B cell (primary cell): ENCODE results near the gene IMMP2L. TPM values are rescaled to one million over a fixed set of nuclear protein-coding genes. Genes with fewer than 3 reads are reported as not detected.

Source experiments
- ATAC-seq: fragments of 200-7000 bp; cut with Tn5 transposase; one replicate; pipeline ENCODE4 v1.10.0; 2021; ENCODE audit warnings: low read depth, mild to moderate bottlenecking, moderate number of reproducible peaks, moderate library complexity
- CTCF ChIA-PET: fragments of 350-600 bp; sonication (Branson Sonifier 250); formaldehyde crosslinking; loops from one replicate; lab custom pipeline; 2021; ENCODE audit warnings: antibody characterized with exemption, inconsistent platforms; lab: Charles Lee
- POLR2A ChIA-PET: fragments of 350-600 bp; sonication (Branson Sonifier 250); formaldehyde crosslinking; loops from one replicate; lab custom pipeline; 2021; ENCODE audit warnings: antibody characterized with exemption; lab: Charles Lee
- DNase-seq: peaks from one replicate; pipeline ENCODE4 v3.0.0; 2013
- H2AFZ ChIP-seq: 2 replicates; pipeline ENCODE4 v1.6.1; 2012; ENCODE audit warnings: mild to moderate bottlenecking, low read depth, low read length; ENCODE audit not compliant: insufficient read depth, poor library complexity, severe bottlenecking
- H3K27ac ChIP-seq, 2 donors: 1 replicate in 1 of 2; 2 replicates in 1 of 2; pipeline ENCODE4 v1.5.1; 2012 to 2013; ENCODE audit warnings: low read length in 2 of 2, mild to moderate bottlenecking in 2 of 2, moderate library complexity in 1 of 2
- H3K27me3 ChIP-seq, 4 experiments: fragments of 200-600 bp in 1 of 4; sonication (generic) in 1 of 4; replicated peaks in 1 of 4; 1 replicate in 2 of 4; 2 replicates in 2 of 4; pipeline versions ENCODE4 v1.6.1 to v1.7.0; 2013 to 2016; ENCODE audit warnings: low read length in 3 of 4, mild to moderate bottlenecking in 2 of 4, mixed read lengths in 1 of 4, moderate library complexity in 1 of 4; ENCODE audit not compliant: insufficient read depth in 4 of 4, control insufficient read depth in 3 of 4; ENCODE audit errors: control extremely low read depth in 1 of 4
- H3K36me3 ChIP-seq, 2 experiments: replicated peaks in 1 of 2; 1 replicate in 1 of 2; 2 replicates in 1 of 2; pipeline versions ENCODE4 v1.6.1 to v1.7.1; 2013; ENCODE audit warnings: low read length in 1 of 2; ENCODE audit not compliant: insufficient read depth in 2 of 2, control insufficient read depth in 1 of 2; ENCODE audit errors: control extremely low read depth in 1 of 2, extremely low read depth in 1 of 2
- H3K4me1 ChIP-seq, 2 donors: fragments of 200-600 bp in 1 of 2; sonication (generic) in 1 of 2; 1 replicate in 1 of 2; 2 replicates in 1 of 2; pipeline versions ENCODE4 v1.5.1 to v1.6.1; 2013 to 2017; ENCODE audit warnings: low read length in 2 of 2; ENCODE audit not compliant: control insufficient read depth in 2 of 2, insufficient read depth in 2 of 2
- H3K4me2 ChIP-seq: replicated peaks from 2 replicates; pipeline ENCODE3; 2012; ENCODE audit warnings: mild to moderate bottlenecking, low read depth, low read length; ENCODE audit not compliant: poor library complexity, severe bottlenecking
- H3K4me3 ChIP-seq, 5 experiments: fragments of 200-600 bp in 1 of 5; sonication (generic) in 1 of 5; 1 replicate in 3 of 5; 2 replicates in 2 of 5; pipeline versions ENCODE4 v1.5.1 to v1.7.0; 2011 to 2016; ENCODE audit warnings: low read length in 4 of 5, mild to moderate bottlenecking in 4 of 5, low read depth in 2 of 5, control low read depth in 1 of 5, moderate library complexity in 1 of 5; ENCODE audit not compliant: insufficient read depth in 1 of 5; ENCODE audit errors: control extremely low read depth in 1 of 5, extremely low read depth in 1 of 5
- H3K79me2 ChIP-seq: fragments of 200-600 bp; sonication (generic); one replicate; pipeline ENCODE4 v1.6.0; 2016; ENCODE audit warnings: low read length; ENCODE audit not compliant: control insufficient read depth, insufficient read depth
- H3K9ac ChIP-seq: fragments of 200-600 bp; sonication (generic); 2 replicates; pipeline ENCODE4 v1.6.1; 2017; ENCODE audit warnings: mild to moderate bottlenecking, low read length, moderate library complexity
- H3K9me3 ChIP-seq, 3 donors: one replicate each; pipeline versions ENCODE4 v1.6.1 to v1.7.1; 2013; ENCODE audit warnings: low read length in 2 of 3; ENCODE audit not compliant: control insufficient read depth in 2 of 3, insufficient read depth in 1 of 3; ENCODE audit errors: control extremely low read depth in 1 of 3
- H4K20me1 ChIP-seq: 2 replicates; pipeline ENCODE4 v1.6.0; 2012; ENCODE audit warnings: mild to moderate bottlenecking, low read length; ENCODE audit not compliant: insufficient read depth, control insufficient read depth, poor library complexity, severe bottlenecking
- H3K27ac Mint-ChIP-seq: one replicate; pipeline ENCODE4 v1.8.0; 2021; ENCODE audit warnings: mixed read lengths
- H3K27me3 Mint-ChIP-seq: one replicate; pipeline ENCODE4 v1.8.0; 2021; ENCODE audit warnings: mixed read lengths
- H3K4me1 Mint-ChIP-seq: one replicate; pipeline ENCODE4 v1.8.0; 2021; ENCODE audit warnings: mixed read lengths
- H3K4me3 Mint-ChIP-seq: one replicate; pipeline ENCODE4 v1.8.0; 2021; ENCODE audit warnings: mixed read lengths
- H3K9me3 Mint-ChIP-seq: one replicate; pipeline ENCODE4 v1.8.0; 2022; ENCODE audit warnings: mixed read lengths; ENCODE audit not compliant: insufficient read depth
- EZH2 ChIP-seq: IDR thresholded peaks from 2 replicates; pipeline ENCODE4 v1.6.1; 2012; ENCODE audit warnings: borderline replicate concordance, low read depth, mild to moderate bottlenecking, moderate library complexity, low read length; ENCODE audit not compliant: insufficient read depth, poor library complexity, severe bottlenecking
- WGBS: methylation state at CpG from one replicate; pipeline ENCODE4 v1.1.5; 2013; ENCODE audit warnings: missing lambda C conversion rate; ENCODE audit not compliant: insufficient coverage; 5-methylcytosine and 5-hydroxymethylcytosine counted together
- intact Hi-C: fragments of 100-400 bp; cut with micrococcal nuclease; formaldehyde crosslinking; loops from one replicate; pipeline ENCODE4 v1.10.0; 2022
- polyA plus RNA-seq: library from polyadenylated mRNA; depleted of rRNA; stranded (reverse); fragments of >200 nt; gene quantifications from 2 replicates; pipeline ENCODE4 v1.2.3, GENCODE V29; 2012
- total RNA-seq, 2 donors: library from RNA; stranded (reverse); fragments of 120-200 nt in 1 of 2; gene quantifications; 1 replicate in 1 of 2; 2 replicates in 1 of 2; pipeline versions ENCODE4 v1.2.3 to v1.2.4, GENCODE V29; 2013 to 2022
- TF ChIP-seq, protein P1 (sequence below): fragments of 200-600 bp; IDR thresholded peaks from one replicate; pipeline ENCODE4 v1.8.0; 2022; ENCODE audit warnings: antibody characterized with exemption, mild to moderate bottlenecking

IMMP2L gene
- total and polyA plus RNA-seq, 2 donors (not counting 1 experiment from before 2014, with no cell fraction given): 3.8 to 34.2 TPM

DNA sequence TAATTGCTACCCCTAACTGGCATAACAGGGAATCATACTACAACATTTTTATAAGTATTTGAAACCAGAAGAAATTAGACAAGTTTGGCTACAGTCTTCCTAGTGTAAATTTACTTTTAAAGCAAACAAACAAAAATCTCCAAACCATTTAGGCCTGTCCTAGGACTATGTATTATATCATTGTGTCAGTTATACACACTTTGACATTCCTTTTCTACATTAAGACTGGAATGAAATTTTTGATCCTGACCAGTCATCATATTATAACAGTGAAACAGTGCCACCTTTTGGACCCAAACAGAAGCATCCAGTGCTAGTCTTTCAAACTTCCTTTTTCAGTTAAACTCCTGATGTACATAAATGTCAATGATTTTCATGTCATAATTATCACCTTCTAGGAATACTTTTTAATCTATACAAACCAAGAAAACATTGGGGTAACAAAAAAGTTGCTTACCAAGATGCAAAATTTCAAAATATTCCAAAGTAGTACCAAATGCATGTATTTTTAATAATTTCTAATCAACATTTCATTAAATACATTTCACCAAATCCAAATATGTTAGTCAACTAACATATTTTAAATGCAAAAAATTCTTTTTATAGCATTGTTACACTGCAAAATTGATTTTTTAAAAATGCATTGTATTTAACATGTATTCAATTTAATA is 75.7 kb downstream of the IMMP2L start:
- no peak overlapping the region for H3K4me3 Mint-ChIP-seq
- H3K27me3 ChIP-seq: no peaks in the 10 kb centered on the region
- no peak overlapping the region for H3K4me3 ChIP-seq
- intact Hi-C loops: loop anchor here (1.0 to 10.0 kb wide), 4 partner anchors 162 to 1642 kb away; no protein-coding TSS in a partner anchor
- ChIA-PET POLR2A (no interaction called here), CTCF (no interaction called here)
- no peaks in the 10 kb centered on the region for H3K36me3 ChIP-seq
- H3K27me3 Mint-ChIP-seq: no peaks in the 10 kb centered on the region
- no peaks in the 10 kb centered on the region for H3K4me1 Mint-ChIP-seq
- no peak for TF ChIP-seq EZH2
- TF ChIP-seq, protein P1, sequence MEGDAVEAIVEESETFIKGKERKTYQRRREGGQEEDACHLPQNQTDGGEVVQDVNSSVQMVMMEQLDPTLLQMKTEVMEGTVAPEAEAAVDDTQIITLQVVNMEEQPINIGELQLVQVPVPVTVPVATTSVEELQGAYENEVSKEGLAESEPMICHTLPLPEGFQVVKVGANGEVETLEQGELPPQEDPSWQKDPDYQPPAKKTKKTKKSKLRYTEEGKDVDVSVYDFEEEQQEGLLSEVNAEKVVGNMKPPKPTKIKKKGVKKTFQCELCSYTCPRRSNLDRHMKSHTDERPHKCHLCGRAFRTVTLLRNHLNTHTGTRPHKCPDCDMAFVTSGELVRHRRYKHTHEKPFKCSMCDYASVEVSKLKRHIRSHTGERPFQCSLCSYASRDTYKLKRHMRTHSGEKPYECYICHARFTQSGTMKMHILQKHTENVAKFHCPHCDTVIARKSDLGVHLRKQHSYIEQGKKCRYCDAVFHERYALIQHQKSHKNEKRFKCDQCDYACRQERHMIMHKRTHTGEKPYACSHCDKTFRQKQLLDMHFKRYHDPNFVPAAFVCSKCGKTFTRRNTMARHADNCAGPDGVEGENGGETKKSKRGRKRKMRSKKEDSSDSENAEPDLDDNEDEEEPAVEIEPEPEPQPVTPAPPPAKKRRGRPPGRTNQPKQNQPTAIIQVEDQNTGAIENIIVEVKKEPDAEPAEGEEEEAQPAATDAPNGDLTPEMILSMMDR: peak; percentile 85
- H3K27ac ChIP-seq: no peak overlapping the region
- H3K4me1 ChIP-seq: no peaks in the 10 kb centered on the region
- H3K79me2 ChIP-seq: no peaks in the 10 kb centered on the region
- no peak overlapping the region for H3K4me2 ChIP-seq
- H3K9me3 Mint-ChIP-seq: no peaks in the 10 kb centered on the region
- no peaks in the 10 kb centered on the region for H3K9me3 ChIP-seq
- no peaks in the 10 kb centered on the region for H4K20me1 ChIP-seq
- H3K9ac ChIP-seq: no peak overlapping the region
- ATAC-seq (no peak), DNase-seq (peak; percentile 50)
- no peak overlapping the region for H3K27ac Mint-ChIP-seq
- no peak overlapping the region for H2AFZ ChIP-seq

DNA sequence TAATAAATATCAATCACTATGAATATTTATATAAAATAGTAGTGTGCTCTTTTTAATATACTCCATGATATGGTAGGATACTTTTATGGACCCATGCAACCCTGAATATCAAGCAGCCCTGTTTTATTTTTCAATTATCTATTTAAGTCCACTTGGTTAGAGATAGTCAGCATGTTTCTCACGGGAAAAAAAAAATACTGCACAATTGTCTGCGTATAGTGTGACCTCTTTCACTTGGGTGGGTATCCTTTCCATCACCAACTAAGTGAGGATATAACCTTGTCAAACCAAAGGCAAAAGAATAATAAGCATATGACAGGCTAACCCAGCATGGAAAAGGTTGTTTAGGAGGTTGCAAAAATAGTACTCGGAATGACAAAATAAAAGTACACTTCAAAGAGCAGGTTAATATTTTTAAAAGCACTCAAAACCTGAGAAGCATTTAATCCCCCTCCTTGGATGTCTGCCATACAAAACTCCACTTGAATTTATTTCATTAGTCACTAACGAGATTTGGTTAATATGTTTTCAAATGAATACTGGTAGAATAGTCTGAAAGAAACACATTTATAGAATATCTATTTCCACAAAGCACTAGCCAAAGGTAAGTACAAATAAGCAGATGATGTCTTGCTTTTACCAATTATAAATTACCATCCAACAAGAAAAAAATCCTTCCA is 76.5 kb downstream of the IMMP2L start:
- no peak for TF ChIP-seq EZH2
- TF ChIP-seq, protein P1: no peak
- no CpG with 5 or more reads among the region's 4 CpGs for WGBS
- H3K4me1 Mint-ChIP-seq: no peaks in the 10 kb centered on the region

More for the DNA sequence above, 76.5 kb downstream of the IMMP2L start:
- no peaks in the 10 kb centered on the region for H3K4me1 ChIP-seq
- ChIA-PET CTCF (interaction anchor here (0.6 to 0.8 kb wide), 2 partner anchors 393 to 1396 kb away, joined by 3 read pairs; no protein-coding TSS in a partner anchor), POLR2A (no interaction called here)
- no peak overlapping the region for H3K4me3 ChIP-seq
- no peaks in the 10 kb centered on the region for H3K36me3 ChIP-seq
- H3K27ac ChIP-seq: no peak overlapping the region
- no peaks in the 10 kb centered on the region for H3K9me3 Mint-ChIP-seq
- H3K27me3 Mint-ChIP-seq: no peaks in the 10 kb centered on the region
- H4K20me1 ChIP-seq: no peaks in the 10 kb centered on the region
- no peaks in the 10 kb centered on the region for H3K9me3 ChIP-seq
- no peaks in the 10 kb centered on the region for H3K27me3 ChIP-seq
- H3K4me2 ChIP-seq: no peak overlapping the region
- intact Hi-C loops: loop anchor here (1.0 to 10.0 kb wide), 4 partner anchors 161 to 1641 kb away; no protein-coding TSS in a partner anchor
- H3K79me2 ChIP-seq: no peaks in the 10 kb centered on the region
- ATAC-seq (no peak), DNase-seq (no peak)
- no peak overlapping the region for H3K9ac ChIP-seq
- H2AFZ ChIP-seq: no peak overlapping the region
- H3K27ac Mint-ChIP-seq: no peak overlapping the region
- no peak overlapping the region for H3K4me3 Mint-ChIP-seq
